Iris pigment epithelial cell (primary cell): ENCODE results near the gene FAIM2.
"Not testable (repeated sequence)": the region's sequence is repeated elsewhere in the genome, so short reads cannot be mapped to it uniquely, and the experiment has no call there.

ENCODE experiments used
- DNase-seq: peaks from one replicate; pipeline ENCODE4 v3.0.0-alpha.2; 2011; ENCODE audit warnings: low read depth

FAIM2 gene

GRCh38 chr12:49863946-49864797, 39.5 kb downstream of the FAIM2 start:
- no peak for DNase-seq

- DNase-seq: not testable (repeated sequence)
Measured at GRCh38 chr12:49860921-49861320, 42.8 kb downstream of the FAIM2 start.

DNA sequence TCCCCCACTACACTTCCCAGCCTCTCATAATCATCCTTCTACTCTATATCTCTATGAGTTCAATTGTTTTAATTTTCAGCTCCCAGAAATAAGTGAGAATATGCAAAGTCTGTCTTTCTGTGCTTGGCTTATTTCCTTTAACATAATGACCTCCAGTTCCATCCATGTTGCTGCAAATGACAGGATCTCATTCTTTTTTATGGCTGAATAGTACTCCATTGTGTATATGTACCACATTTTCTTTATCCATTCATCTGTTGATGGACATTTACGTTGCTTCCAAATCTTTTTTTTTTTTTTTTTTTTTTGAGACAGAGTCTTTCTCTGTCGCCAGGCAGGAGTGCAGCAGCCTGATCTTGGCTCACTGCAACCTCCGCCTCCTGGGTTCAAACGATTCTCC, 47.8 kb downstream of the FAIM2 start:
- DNase-seq: not testable (repeated sequence)

DNA sequence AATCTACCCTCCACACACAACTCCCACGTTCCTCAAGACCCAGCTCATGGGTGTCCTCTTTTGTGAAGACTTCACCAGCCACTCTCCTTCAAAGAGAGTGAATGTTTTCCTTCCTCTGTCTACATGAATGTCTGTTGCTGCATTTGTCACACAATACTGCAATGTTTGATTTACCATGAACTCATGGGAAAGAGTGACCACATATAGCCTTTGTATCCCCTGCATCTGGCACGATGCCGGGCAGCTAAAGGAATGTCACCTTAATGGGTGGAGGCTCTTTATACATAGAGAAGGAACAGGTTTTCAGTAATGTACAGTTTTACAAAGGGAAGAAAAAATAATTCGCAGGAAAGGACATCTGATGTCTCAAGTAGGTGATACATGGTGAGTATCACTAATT, 48.7 kb downstream of the FAIM2 start:
- no peak for DNase-seq

- no peak for DNase-seq
Measured at GRCh38 chr12:49853671-49854070, 50.0 kb downstream of the FAIM2 start.

GRCh38 chr12:49847161-49847560, 56.5 kb downstream of the FAIM2 start:
- no peak for DNase-seq

- DNase-seq: no peak
Measured at GRCh38 chr12:49846032-49846431, 57.7 kb downstream of the FAIM2 start.

GRCh38 chr12:49843876-49844437, 59.7 kb downstream of the FAIM2 start:
- no peak for DNase-seq

DNA sequence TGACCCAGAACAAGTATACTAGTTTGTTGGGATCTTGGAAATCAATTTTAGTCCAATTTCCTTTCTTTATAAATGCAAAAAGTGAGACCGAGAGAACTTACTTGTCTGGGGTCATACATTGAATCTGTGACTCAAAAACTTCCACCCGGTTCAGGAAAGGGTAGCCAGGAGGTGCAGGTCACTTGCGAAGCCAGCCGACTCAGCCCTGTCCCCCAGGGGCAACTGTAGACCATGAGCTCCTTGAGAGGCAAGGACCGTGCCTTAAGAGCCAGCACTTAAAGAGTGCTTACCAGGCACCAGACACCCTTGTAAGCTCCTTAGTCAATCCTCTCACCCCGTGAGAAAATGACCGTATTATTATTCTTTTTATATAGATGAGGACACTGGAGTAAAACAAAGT, 60.3 kb downstream of the FAIM2 start:
- no peak for DNase-seq

- DNase-seq: peak; percentile 95
Measured at GRCh38 chr12:49842519-49843352, 61.0 kb downstream of the FAIM2 start, which contains the start of gene BCDIN3D. Gene BCDIN3D (minus strand): TSS chr12:49843106. CDS start chr12:49843087, 19 bp downstream.

- DNase-seq: peak; percentile 46
Measured at GRCh38 chr12:49838973-49839633, 64.6 kb downstream of the FAIM2 start.

DNA sequence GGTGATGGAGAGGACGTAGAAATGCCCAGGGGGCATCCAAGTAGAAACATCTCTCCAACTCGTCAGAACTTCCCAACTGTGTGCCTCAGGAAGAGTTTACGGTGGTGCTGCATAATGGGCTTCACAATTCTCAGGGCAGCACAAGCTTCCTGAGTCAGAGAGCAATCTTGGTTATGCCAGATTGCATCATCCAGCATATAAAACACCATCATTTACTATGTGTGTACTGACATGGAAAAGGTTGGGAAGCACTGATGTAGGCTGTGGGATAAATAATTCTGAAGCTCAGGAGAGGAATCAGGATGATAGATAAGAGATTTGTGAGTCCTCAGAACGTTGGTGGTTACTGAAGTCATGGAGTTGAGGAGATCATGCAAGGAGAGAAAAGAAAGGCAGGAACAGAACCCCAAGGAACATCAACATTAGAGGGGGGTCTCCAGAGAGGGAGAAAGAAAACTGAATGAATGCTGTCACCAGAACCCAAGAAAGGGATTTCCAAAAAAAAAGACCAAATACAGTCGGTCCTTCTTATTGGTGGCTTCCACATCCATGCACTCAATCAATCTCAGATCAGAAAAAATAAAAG, 70.8 kb downstream of the FAIM2 start:
- peak; percentile 73 for DNase-seq

DNA sequence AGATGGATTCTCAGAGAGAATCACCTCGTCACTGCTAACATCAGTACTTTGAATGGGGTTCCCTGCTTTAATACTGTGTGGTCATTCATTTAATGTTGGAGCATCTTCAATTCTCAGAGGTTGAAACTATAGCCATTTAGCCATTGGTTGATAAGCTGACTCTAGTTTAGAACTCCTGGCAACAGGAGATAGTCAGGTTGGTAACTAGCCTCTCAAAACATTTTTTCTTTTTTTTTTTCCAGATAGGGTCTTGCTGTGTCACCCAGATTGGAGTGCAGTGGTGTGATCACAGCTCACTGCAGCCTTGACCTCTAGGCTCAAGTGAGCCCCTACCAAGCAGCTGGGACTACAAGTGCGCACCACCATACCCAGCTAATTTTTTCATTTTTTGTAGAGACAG, 72.0 kb downstream of the FAIM2 start:
- no peak for DNase-seq

GRCh38 chr12:49828133-49829091, 75.3 kb downstream of the FAIM2 start, which contains the start of gene NCKAP5L:
Gene NCKAP5L (minus strand): TSS chr12:49828413. CDS start chr12:49804044, 24,369 bp downstream.
- peak; percentile 98 for DNase-seq

DNA sequence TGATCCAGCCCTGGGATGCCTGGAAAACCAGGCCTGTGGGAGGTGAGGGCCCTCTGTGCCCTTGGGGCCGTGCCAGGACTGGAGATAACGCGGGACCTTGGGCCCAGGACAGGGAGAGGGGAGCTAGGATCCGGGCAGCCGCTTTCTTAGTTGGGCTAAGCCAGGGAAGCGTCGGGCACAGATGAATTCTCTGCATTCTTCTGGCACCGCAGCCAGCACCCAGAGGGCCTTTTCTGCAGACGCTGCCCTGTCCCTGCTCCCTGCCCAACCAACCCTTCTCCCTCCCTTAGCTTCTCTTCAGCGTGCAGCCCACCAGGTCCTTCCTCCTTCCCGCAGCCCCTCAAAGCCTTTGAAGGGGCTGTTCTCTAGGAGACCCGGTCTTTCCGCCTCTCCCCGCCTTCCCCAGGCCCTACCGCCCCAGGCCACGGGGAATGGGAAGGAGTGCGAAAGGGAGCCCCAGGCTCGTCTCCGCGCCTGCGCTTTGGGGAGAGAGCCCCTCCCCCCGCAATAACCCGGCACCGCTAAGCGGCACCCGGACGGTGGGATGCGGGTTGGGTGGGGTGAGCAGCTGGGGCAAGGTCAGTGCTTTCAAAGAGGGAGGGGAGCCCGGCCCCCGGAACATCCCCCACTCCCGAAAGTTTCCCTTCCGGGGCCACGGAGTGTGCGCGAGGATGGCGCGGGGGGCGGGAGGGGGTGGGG, 76.2 kb downstream of the FAIM2 start:
- DNase-seq: peak; percentile 66

DNA sequence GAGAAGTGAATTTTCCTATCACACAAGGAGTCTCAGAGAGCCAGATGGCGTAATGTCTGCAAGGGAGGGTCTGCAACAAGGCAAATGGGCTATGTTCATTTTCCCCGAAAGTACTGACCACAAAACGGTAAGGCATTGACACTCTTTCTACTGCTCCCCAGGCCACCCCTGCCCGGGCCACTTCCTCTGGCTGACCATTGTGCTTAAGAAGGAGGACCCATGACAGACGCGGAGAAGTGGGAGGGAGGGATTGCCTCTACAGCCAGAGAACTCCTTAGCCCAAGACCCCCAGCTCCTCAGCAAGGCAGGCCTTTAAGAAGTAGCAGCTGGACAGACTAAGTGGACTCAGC, 76.7 kb downstream of the FAIM2 start:
- no peak for DNase-seq

DNA sequence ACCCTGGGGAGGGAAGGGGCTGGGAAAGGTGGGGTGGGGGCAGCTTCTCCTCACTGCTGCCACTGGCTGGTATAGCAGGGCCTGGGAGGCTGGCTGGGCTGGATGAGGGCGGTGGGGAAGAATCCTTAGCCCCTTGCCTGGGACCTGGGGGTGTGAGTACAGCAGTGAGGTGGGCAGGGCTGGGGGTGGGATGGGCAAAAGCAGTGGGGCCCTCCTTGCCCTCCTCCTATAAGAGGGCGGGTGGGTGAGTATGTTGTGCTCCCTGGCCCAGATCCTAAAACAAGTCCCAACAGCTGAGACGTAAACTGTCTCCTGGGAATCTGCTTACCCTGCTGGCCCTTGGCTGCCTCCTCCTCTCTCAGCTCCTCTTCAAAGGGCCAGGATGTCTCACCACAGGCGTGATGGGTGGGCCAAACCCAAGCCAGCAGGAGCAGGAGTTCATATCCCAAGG, 77.7 kb downstream of the FAIM2 start:
- no peak for DNase-seq

- peak; percentile 72 for DNase-seq
Measured at GRCh38 chr12:49825360-49825970, 78.2 kb downstream of the FAIM2 start.

DNA sequence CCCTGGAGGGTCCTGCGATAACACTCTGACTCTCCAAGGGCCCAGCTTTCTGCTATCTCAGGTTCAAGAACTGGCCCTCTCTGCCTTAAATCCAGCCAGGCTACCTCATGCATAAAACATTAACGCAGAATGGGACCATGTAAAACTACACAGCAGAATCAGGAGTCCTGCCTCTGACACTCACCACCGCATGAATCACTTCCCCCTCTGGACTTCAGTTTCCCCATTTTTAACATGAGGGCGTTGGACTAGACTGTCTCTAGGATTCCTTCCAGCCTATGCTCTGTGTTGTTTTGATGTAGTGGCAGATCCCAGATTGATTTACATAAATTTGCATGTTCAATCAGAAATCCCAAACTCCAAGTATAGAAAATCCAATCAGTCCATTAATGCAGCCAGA, 78.8 kb downstream of the FAIM2 start:
- peak; percentile 85 for DNase-seq
